Activated T-cell treated with anti-CD3 and anti-CD28 coated beads for 48 hours (primary cell): ENCODE data around the gene CHCHD6.

Experiments
- DNase-seq: peaks from one replicate; pipeline ENCODE4 v3.0.0-alpha.2; 2020; ENCODE audit warnings: low read depth

The CHCHD6 gene

DNA sequence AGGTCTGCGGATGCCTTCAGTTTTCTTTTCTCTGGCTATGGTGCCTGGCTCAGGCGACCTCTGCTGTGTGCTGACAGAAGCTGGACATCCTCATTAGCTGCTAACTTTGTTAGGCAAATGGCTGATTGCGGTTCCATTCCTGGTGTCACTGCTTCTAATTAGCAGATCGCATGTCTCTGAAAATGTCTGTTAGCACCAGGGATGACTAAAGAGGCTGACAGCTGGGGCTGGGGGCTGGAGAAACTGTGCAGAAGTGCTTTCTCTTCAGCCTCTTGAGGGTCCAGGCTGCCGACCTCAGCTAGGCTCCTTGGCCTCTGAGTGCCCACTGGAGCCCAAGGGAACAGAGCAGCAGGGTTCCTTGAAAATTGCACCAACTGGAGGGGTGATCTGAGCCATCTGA, 39.3 kb downstream of the CHCHD6 start:
- DNase-seq = no peak

DNA sequence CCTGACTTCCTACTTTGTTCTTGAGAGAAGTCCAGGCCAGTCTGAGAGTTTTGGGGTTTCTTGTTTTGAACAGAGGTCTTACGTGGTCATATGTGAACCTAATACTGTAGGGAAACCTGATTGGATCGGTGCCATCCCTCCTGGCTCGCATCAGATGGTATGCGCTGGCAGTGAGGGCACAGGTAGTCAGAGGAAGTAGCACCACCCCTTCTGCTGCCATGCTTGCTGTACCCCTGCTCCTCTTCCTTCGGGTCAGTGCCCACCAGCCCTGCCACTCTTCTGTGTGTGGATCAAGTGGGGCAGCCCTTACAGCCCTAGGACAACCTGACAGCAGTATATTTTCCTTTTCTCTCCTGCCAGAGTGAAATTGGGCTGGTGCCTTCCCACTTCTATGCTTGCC, 39.7 kb downstream of the CHCHD6 start:
- no peak for DNase-seq

DNA sequence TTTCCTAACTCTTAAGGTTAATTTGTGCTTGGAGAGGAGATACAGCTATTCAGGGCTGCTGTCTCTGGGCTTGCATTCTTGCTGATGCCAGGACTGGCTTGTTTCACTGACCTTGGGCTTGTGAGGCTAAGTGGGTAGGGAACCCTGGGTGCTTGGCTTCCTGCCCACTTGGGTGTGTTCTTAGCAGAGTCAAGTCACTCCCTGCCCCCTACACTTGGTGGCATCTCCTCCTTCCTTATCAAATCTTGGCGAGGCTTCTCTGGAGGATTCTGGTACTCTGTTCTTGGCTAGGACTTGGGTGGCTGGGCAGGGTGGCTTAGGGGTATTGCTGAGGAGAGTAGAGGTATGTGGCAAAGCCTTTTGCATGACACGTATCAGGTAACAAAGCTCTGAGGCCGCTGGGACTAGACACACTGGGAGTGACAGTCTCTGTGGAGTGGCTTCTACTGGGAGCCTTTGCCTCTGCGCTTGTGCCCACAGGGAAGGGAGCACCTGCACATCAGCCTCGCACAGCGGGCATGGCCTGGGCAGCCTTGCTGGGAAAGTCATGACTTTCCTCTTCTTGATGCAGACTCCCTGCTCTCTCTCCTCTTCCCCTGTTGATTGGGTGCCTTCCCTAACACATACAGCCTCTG, 41.8 kb downstream of the CHCHD6 start:
- DNase-seq = no peak

DNA sequence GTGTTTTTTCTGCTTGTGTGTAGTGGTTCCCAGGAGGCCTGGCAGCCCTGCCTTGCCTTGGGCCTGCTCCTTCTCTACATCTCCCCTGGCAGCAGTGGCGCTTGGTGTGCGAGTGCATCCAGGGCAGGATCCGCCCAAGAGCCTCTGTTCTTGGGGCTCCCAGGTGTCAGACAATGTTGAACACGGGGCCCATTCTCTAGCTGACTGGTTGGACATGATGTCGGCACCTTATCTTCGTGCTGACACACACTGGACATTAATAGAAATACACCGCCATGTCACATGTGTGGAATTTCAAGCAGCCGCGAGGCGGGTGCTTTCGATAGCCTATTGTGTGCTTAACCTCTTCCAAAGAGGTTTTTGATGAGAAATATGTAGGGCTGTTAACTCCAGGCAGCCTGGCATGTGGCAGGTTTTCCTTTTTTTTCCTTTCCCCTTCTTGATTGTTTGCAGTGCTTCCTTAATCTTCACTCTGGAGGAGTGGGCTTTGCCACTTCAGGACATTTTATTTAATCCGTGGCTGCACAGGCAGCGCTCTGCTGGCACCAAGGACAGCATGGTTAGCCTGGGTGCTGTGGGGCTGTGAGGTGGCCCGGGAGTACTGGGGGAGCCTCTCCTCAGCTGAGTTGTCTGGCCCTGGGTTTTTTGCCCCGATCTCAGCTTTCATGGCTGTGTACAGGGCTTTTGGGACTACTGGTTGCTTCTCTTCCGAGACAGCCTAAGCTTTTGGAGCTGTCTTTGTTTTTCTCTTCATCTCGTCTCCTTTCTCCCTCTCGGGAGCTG, 42.5 kb downstream of the CHCHD6 start:
- DNase-seq = no peak

DNA sequence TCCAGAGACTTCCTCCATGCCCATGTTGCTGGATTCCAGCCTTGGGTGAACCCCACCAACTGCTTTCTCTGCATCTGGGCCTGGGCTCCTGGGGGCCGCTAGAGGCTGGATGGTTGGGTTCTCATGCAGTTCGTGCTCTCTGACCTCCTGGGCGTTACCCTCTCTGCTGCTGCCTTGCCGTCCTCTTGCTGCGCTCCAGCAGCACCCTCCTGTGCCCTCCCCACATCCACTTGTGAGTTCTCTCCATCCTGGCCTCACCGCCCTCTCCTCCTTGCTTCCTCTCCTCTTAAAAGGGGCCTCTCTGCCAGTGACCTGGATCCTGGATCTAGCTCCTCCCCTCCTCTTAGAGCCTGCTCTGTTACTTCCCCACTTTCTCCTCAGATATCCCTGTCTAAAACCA, 43.7 kb downstream of the CHCHD6 start:
- DNase-seq = no peak

DNA sequence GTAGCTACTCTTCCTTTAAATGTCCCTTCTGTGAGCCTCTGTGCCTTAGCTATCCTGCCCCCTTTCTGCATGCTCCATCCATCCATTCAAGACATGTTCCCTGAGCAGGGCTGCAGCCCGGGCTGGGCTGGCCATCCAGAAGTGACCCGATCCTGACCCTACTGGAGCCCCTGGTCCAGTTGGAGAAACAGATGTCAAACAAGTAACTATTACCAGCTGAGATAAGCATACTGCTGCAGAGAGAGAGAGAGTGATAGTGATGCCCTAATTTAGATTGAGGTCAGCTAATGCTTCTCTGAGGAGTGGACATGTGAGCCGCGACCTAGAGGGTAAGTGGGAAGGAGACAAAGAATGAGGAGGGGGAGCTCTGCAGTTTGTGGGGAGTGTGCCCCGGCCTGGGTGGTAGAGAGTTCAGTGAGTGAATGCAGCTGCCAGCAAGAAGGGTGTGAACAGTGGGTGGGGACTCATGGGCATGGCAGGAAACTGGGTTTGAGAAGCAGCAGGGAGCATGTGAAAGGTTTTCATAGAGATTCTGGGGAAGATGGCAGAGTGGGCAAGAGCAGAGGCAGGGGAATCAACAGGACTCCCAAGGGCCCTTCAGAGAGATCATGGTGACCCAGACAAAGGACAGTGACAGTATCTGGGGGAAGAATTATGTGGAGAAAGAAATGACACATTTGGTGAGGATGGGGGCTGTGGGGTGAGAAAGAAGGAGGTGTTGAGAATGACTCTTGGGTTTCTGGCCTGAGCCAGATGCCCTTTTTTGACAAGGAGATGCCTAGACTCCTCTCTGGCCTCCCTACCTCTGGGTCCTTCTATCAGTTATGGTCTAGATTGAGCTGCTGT, 44.9 kb downstream of the CHCHD6 start:
- no peak for DNase-seq

DNA sequence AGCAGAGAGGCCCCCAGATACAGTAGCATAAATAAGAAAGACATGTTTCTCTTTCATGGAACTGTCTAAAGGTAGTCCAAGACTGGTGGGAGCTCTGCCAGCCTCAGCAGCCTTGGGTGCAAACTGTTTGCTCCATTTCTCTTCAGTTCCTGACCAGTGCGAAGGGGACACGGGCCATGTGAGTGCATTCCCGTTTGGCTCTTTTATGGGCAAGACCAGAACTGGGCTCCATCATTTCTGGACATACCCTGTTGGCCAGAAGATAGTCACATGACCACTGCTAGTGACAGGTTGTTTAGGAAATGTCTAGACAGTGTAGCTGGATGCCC, 45.5 kb downstream of the CHCHD6 start:
- no peak for DNase-seq

DNA sequence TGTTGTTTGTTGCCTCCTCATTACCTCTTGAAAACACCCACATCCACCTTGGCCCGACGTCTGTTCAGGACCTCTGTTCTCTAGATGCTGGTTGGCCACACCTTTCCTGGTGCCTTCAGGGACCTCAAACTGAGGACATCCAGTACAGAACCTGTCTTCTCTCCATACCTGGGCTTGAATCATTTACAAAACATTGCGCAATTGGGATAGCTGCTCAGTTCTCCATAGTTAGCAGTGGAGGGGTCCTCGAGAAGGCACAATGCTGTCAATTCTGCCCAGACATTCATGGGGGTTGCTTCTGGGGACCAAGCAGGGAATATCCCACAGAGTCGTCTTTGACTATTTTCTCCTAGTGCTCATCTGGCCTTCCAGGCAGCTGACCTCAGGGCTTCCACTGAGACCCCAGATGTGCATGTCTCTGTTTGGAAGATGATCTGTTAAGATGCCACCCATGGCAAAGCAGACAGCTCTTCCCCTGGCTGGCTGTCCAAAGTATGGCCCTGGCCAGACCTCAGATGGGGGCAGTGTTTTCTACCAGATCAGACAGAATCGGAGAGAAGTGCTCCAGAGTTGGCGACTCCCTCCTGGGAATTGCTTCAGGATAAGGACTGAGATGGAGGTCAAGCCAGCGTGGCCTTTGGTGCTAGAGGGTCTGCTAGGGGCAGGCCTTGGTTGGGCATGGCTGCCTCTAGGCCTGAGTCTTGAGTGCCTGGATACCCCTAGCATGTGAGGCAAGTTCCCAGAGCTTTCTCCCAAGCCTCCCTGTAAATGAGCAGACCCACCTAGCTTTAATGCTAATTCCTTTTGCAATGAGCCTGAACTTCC, 46.1 kb downstream of the CHCHD6 start:
- DNase-seq = no peak

DNA sequence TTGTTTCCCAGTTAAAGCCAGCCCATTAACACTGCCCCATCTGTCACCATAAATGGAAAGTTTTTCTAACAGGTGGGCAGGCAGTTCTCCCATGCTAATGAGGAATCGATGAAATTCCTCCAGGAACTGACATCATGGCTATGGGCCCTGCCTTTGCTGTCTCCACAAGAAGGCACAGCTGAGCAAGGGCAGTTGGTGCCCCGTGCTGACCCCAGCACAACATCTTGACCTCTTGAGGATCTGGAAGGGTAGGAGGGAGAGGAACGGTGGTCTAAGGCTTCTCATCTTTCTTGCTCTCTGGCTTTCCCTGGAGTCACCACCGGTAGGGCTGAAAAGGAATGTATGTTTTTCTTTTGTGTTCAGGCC, 46.7 kb downstream of the CHCHD6 start:
- DNase-seq = no peak

DNA sequence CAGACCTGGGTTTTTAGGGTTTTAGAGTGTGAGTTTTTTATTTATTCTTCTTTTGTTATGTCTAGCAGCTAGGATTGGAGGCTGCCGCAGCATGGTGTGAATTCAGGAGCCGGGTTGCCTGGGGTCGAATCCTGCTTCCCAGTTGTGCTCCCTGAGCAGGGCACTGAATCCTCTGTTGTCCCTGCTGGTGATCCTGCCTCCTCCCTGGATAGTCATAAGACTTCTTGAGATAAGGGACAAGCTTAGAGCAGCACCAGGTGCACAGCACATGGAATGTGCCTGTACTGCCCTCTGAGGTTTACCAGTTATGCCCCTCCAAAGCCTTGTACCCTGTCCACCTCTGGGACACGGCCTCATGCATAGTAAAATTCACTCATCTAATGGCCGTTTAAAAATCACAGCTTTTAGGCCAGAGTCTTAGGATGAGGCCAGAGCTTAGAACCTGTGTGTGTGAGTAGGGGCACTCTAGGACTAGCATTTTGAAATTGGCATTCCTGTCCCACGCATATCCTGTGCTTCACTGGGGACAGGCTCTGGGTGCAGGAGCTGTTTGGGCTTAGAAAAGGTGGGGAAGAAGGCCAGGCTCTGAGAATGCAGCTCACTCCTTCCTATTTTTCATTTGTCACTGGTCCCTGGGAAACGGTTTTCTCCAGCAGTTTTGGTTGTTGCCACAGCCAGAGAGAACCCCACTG, 47.7 kb downstream of the CHCHD6 start:
- no peak for DNase-seq

DNA sequence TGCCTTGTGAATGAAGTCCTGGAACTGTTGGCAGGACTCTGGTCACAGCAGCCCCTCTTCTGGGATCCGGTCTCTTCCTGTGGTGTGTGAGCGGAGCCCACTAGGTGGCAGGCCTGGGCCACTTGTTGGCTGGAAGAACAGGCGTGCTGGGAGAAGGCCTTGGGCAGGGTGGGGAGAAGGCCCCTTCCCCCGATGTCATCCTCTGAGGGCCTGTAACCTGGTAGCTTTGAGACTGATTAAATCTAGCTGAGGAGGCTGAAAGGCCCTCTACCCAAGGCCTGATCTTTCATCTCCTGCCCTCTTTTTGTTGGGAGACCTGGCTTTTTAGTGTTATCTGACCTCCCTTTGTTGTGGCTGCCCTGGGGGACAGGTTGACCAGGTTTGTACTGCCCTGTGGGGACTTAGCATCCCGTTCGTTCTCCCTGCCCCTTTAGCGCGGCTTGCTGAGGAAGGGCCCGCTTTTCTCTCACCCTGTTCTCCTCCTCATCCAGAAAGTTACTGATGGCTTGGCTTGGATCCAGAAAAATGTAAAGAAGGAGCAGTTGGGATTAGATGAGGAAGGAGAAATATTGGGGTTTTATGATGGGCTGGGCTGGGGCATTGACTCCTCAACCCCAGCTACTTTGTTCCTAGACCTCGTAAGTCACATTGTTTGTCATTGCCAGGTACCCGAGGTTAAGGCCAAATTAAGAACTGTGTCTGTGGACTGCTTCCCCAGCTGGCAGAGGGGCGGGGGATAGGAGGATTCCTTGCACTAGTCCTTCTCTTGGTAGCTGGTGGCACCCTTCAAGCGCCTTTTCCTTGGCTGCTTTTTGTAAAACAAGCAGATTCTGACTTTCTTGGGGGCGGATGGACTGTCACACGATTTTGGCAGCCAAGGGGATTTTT, 48.5 kb downstream of the CHCHD6 start:
- peak; percentile 40 for DNase-seq

DNA sequence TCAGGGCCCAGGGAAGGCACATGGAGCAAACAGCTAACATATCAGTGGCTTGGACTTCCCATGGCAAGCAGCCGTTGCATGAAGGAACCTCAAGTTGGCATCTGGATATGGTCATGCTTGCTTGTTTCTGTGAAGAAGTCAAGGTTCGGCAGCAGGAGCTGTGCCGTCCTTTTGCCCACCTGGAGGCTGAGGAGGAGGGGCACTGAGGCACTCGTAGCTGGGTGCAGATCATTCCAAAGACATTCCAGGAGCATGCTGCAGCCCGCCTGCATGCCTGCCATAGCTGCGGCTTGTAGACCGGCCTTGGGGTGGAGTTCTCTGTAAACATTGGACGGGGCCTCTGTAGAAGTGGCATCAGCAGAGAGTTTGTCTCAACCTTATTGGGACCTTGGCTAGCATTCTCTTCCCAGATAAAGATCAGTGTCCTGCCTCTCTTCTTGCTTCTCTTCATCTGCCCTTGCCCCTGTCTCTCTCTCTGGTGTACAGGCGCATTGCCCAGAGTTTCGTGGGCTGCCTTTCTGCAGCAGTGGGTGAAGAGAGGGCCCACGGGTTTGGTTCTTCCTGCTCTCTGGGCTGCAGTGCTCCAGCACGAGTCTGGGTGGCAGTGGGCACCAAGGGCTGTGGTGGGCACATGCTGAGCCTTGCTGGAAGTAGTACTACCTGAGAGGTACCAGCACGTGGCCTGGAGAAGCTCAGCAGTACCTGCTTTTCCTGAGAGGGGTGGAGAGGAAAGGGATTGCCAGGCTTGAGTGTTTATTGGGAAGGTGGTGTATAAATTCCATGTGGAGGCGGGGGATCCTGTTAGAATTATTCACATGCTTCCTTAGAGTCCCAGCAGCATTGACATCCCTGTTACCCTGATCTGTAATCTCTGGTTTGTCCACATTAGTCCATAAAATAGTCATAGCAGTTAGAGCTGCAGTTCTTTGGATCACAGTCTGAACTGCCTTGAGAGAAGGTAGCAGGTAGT, 49.4 kb downstream of the CHCHD6 start:
- no peak for DNase-seq

DNA sequence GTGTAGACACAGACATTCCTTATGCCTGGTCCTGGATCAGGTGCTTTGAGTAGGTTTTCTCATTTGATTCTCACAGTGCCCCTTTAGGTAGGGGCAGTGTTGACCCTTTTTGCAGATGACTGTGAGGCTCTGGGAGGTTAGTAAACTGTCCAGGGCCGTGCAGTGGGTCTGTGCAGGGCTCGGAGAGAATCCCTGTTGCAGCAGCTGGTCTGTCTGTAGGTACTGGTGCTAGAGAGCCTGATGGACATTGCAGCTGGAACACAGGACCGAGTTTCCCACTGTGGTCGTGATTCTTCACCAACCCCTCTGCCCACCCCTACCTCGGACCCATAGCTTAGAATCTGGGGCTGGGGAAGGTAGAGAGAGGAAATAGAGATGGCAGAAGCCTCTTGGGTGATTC, 51.8 kb downstream of the CHCHD6 start:
- no peak for DNase-seq

DNA sequence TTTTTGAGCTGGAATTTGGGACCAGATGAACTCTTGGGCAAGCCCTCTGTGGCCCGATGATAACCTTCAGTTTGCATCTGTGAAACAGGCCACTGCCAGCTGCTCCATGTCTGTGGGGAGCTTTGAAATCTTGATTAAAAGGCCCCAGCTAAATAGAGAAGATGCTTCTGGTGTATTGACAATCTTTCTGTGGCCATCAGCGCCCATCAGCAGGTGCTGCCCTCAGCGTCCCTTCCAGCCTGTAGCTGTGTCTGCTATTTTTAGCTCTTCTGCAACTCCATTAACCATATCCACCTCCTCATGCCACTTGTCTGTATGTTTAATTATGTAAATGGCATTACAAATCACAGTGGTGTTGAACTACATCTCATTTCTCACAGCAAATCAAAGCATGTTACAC, 54.0 kb downstream of the CHCHD6 start:
- DNase-seq = no peak

DNA sequence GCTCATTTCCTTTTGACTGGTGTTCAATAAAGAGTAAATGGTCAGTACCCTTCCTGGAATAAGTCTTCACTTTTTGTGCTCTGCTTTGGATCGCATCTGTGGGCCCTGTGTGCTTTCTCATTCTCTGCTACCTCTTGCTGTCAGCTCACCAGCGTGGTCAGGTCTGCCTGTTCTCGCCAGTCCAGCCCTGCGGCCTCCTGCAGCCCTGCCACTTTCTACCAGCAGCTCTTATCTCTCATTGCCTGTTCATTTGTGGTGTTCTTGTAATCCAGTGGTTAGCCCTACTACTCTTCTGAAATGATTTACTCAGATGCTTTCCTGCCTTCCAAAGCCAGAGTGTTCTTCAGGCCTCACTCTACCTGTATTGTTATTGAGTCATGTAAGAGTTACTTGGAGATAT, 54.8 kb downstream of the CHCHD6 start:
- no peak for DNase-seq

DNA sequence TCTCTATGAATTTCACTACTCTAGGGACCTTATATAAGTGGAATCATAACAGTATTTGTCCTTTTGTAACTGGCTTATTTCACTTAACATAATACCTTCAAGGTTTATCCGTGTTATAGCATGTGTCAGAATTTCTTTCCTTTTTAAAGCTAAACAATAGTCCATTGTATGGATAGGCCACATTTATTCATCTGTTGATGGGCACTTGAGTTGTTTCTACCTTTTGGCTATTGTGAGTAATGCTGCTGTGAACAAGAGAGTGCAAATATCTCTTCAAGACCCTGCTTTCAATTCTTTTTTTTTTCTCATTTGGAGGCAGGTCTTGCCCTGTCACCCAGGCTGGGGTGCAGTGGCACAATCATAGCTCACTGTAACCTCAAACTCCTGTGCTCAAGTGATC, 56.5 kb downstream of the CHCHD6 start:
- no peak for DNase-seq

DNA sequence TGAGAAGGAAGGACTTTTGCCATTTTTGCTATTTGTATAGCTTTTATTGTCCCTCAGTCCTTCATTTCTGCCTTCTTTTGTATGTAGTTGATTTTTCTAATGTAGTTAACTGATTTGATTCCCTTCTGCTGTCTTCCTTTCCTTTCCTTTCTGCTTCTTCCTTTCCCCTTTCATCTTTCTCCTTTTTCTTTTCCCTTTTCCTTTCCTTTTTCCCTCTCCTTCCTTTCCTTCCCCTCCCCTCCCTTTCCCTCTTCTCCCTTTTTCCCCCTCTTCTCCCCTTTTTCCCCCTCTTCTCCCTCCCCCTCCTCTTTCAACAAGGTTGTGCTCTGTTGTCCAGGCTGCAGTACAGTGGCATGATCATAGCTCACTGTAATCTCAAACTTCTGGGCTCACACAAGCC, 59.0 kb downstream of the CHCHD6 start:
- no peak for DNase-seq

DNA sequence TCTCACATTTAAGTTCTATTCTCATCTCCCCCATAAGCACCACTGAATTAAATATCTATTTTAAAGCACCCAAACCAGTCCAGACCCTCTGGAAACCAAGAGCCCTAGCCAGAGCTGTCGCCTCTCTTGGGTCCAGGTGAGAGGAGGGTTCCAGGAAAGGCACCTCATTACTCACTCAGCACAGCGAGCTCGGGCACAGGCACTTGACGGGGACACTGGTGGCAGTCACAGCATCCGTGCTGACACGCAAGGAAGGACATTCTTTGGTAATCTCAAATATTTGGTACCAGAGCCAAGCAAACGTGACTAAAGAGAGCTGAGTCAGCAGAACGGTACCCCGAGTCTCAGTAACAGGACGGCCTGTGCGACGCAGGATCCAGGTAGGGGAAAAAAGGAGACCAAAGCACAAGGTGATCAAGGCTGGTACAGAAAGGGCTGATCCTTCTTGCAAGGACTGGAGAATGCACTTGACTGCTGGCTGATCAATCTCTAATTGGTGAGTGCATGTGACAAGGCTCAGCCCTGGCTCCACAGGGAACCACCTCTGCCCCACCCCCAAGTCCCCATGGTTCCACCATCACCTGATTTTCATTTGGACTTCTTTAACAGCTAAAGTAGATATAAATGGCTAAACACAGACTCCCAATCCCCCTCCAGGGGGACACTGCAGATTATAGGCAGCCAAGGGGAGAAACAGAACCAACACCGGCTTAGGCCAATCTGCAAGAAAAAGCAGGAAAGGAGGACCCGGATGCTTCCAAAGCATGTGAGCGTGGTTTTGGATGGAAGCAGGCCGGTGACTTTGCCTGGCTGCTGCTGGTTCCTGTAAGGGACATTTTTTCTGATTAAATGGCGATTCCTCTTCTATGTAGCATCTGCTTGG, 61.4 kb downstream of the CHCHD6 start:
- DNase-seq = no peak

DNA sequence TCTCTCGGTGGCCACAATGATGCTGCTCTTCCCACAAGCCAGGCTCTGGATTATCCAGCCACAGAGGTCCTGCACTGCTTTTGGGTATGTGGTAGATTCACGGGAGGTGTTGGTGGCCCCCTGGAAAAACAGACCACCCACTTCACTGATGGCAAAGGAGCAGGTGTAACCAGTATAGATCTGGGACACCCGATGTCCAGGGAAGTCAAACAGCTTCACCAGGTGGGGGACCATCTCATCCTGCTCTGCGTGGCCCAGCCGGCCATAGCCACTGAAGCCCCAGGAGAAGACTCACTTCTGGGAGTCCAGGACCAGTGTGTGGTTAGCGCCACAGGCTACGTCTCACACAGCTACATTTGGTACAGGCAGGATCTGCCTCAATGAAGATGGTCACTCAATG, 62.6 kb downstream of the CHCHD6 start:
- no peak for DNase-seq
